Eye (tissue), 1 donor: ENCODE results near the gene CD79B.
"Not testable (repeated sequence)": the region's sequence is repeated elsewhere in the genome, so short reads cannot be mapped to it uniquely, and the experiment has no call there.

Source experiments
- DNase-seq: peaks from one replicate; pipeline ENCODE4 v3.0.0-alpha.2; 2015

Gene CD79B

GRCh38 chr17:63909586-63909985 is 22.5 kb downstream of the CD79B start:
- not testable (repeated sequence) for DNase-seq

GRCh38 chr17:63907161-63907778 is 24.9 kb downstream of the CD79B start:
- DNase-seq: not testable (repeated sequence)

GRCh38 chr17:63904796-63905195 is 27.3 kb downstream of the CD79B start:
- DNase-seq: not testable (repeated sequence)

GRCh38 chr17:63903787-63904201 is 28.3 kb downstream of the CD79B start:
- DNase-seq: not testable (repeated sequence)

- not testable (repeated sequence) for DNase-seq
These were observed 30.2 kb downstream of the CD79B start for GRCh38 chr17:63901971-63902370.

GRCh38 chr17:63898899-63899798 is 33.0 kb downstream of the CD79B start:
- DNase-seq: not testable (repeated sequence)

GRCh38 chr17:63896524-63897354 is 35.4 kb downstream of the CD79B start, which contains the start of gene CSH1:
TSS of gene CSH1 (minus strand) at chr17:63896574. CDS start at chr17:63896511, 63 bp downstream.
- not testable (repeated sequence) for DNase-seq

GRCh38 chr17:63894821-63895220 is 37.3 kb downstream of the CD79B start:
- not testable (repeated sequence) for DNase-seq

- DNase-seq: not testable (repeated sequence)
These were observed 38.1 kb downstream of the CD79B start for GRCh38 chr17:63894021-63894420.

- not testable (repeated sequence) for DNase-seq
These were observed 39.7 kb downstream of the CD79B start for GRCh38 chr17:63892316-63893037.

- DNase-seq: peak; percentile 64
These were observed 42.9 kb downstream of the CD79B start for GRCh38 chr17:63889026-63889848.

- DNase-seq: not testable (repeated sequence)
These were observed 47.0 kb downstream of the CD79B start for GRCh38 chr17:63885119-63885518.

GRCh38 chr17:63882626-63883126 is 49.5 kb downstream of the CD79B start:
- not testable (repeated sequence) for DNase-seq

- peak; percentile 72 for DNase-seq
These were observed 50.1 kb downstream of the CD79B start, which contains the start of gene GH2 for GRCh38 chr17:63881935-63882601. TSS of gene GH2 (minus strand) at chr17:63881944. CDS start at chr17:63881801, 143 bp downstream.

GRCh38 chr17:63881337-63881736 is 50.8 kb downstream of the CD79B start:
- DNase-seq: not testable (repeated sequence)

- no peak for DNase-seq
These were observed 51.4 kb downstream of the CD79B start for GRCh38 chr17:63880706-63881105.
